Activated CD8-positive, alpha-beta memory T cell treated with anti-CD3 and anti-CD28 coated beads, Interleukin-2, amount 50 U/mL, for 24 hours (primary cell): ENCODE results near the gene MDP1.

Experiments
- DNase-seq: peaks from one replicate; pipeline ENCODE4 v3.0.0-alpha.2; 2020; ENCODE audit errors: extremely low read depth

The MDP1 gene

GRCh38 chr14:24198814-24199524 is 16.9 kb downstream of the MDP1 start:
- DNase-seq = no peak

DNA sequence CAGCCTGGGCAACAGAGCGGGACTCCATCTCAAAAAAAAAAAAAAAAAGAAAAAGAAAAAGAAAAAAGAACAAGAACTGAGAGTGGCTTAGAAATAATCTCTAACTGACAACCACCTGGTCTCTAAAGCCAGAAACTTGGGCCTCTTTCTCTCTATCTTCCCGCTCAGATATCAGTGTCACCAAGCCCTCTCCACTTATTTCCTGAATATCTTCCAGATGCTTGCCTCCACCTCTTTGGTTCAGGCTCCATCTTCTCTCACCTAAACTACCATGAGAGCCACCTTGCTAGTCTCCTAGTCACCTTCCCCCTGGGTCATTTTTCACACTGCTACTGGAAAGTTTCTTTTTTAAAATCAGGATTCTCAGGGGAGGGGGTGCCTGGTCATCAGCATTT is 18.8 kb downstream of the MDP1 start:
- DNase-seq = no peak

DNA sequence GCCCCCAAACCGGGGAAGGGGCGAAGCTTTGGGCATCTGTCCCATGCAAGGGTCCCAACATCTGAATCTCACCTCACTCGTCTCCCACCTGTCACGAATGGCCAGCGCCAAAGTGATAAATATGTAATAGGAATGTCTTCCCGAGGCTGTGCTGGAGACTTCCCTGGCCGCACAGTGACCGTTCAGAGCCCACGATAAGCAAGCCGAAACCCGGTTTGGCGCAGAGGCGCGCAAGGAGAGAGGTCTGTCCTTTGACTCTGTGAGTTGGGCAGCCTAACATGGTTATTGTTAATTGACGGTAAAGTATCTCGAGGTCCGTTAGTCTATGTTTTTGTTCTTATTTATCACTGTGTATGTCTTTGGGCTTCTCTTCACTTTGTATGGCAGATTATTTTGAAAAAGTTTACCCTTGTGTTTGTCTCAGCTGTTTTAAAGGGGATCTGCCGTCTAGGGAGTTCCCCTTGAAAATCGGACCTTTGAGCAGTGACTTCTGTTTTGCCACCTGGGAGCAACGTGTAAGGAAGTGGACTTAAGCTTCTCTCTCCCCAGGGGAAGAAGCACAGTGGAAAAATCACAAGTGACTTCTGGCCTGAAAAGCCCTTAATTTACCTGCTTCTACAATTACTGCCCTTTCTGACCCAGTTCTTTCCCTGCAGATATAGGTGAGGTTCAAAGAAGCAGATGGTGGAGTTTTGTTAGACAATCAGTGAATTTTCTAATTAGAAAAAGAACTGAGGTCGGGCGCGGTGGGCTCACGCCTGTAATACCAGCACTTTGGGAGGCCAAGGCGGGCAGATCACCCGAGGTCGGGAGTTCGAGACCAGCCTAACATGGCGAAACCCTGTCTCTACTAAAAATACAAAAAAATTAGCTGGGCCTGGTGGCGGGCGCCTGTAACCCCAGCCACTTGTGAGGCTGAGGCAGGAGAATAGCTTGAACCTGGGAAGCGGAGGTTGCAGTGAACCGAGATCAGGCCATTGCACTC is 19.5 kb downstream of the MDP1 start:
- no peak for DNase-seq

DNA sequence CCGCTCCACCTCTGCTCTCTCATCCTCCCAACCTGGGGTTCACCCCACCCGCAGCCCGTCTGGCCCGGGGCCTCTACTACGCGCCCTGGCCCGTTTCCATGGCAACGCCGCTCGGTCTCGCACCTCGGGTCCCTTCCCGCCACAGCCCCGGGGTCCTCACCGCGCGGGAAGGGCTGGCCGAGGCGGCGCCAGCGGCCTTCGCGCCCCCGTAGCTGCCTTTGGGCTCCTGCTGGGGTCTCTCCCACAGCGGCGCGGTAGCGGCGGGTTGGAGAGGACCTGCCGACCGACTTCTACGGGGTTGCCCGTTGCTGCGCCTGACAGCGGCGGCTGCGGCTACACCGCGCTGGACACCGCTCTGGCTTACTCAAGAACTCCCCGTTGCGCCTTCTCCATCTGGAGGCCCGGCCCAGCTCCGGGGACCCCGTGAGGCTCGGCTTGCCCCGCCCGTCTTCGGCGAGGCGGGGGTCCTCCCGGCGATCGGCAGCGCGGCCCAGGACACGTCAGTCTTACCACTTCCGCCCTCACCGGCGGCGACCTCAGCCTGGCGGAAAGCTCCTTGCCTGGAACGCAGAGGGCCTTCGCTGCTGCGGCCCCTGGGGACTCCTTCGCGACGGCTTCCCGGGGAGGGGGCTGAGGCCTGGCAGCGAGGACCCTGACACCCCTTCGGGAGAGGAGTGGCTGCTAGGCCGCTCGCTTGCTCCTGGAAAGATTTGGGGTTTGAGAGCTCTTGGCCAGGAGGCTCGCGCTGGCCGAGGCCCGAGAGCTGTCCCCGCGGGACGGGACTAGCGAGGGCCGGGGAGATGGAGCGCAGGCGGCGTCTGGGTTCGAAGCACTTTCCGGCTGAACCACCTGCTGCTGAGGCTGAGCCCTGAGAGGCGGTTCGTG is 20.4 kb downstream of the MDP1 start, which contains the start of gene TM9SF1:
TSS of gene TM9SF1 (minus strand) at position 256 of the 885 bp plus-strand sequence. CDS start 422 bp downstream, outside the sequence.
- DNase-seq = peak; percentile 68

DNA sequence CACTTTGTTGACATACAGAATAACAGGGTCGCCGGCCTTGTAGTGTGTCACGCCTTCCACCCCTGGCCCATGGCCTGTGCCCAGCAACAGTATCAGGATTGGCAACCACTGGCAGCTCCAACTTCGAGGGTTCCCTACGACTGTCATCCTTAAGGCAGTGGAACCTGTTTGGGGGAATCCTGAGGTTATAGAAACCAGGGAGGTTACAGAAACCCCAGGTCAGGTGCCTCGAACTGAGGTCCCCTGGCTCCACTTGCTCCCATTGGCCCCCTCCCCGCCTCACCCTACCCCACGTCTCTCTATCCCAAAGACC is 21.0 kb downstream of the MDP1 start:
- no peak for DNase-seq

DNA sequence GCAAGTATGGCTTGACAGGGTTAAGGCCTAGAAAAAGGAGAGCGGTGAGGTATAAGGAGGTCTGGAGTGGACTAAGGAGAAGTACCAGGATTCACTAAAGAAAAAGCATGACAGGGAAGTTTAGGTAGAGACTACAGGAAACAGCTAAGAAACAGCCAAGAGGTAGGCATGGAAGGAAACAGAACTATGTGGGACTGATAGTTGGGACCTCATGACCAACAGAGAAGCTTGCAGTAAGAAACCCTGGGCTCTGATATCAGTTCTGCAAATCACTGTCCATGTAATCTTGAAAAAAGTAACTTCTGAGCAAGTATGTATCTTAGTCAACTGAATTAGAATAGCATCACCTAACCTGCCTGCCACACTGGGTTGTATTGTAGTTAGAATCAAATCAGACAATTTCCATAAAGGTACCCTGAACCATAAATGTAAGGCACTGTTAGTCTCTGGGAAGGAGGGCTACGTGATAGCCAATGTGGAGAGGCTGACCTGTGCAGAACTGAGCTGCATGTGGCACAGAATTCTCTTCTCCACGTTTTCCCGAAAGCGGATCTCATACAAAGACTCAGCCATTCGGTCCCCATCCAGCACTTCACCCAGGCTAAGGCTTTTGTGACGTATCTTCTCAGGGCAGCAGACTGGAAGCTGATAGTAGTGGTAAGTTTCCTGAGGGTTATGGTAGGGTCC is 21.5 kb downstream of the MDP1 start:
- DNase-seq = no peak

GRCh38 chr14:24192933-24193332 is 22.9 kb downstream of the MDP1 start:
- DNase-seq = no peak

- DNase-seq = no peak
Measured at GRCh38 chr14:24190416-24190815, 25.4 kb downstream of the MDP1 start.

DNA sequence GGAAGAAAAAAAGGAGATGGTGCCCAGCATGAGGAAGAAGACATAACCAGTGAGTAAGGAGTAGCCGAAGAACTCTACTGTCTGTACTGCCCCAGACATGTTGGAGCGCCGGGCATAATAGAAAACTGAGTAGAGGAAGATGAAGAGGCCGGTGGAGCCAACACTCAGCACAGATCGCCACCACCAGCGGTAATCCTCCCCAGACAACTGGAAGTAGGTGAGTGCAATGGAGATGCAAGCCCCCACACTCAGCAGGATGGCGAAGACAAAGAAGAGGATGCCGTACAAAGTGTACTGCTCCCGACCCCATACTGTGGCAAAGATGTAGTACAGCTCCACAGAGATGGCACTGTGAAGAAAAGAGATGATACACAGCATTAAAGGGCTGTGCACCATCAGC is 26.4 kb downstream of the MDP1 start:
- DNase-seq = no peak

GRCh38 chr14:24189059-24189375 is 26.8 kb downstream of the MDP1 start:
- DNase-seq = no peak

DNA sequence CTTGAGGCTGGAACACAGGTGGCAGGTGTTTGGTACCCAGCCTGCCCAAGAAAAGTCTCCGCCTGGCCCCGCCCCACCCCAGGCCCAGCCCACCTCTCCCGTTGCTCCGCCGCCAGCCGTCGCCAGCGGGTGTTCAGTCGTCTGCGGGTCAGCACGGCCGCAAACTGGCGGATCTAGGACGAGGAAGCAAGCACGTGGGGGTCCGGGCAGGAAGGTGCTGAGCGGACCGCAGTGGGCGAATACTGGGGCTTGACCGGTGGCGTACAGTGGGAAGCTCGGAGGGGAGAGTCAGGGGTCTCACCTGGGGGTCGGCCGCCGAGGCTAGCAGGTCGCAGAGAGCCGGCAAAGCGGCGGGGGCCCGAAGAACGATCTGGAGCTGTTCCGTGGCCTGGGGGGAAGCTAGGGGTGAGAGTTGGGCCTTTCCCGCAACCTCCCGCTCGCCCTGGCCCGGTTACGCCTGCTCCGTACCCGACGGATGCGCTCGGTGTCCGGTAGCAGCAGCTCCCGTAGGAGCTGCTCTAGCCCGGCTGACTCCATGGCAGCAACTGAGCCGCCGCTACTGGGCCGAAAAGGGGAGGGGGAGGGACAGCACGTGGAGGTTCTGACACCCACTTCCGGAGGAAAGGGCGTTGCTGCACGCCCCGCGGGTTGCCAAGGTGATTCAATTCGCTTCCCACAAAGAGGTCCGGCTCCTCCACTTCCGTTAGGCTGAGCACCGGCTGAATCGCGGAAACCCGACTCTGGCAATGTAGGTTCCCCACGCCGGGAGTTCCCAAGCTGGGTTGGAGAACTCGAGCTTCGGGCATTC is 27.4 kb downstream of the MDP1 start, which contains the start of gene IPO4:
TSS of gene IPO4 (minus strand) at position 566 of the 808 bp plus-strand sequence. CDS start at position 537, 29 bp downstream.
- DNase-seq = peak; percentile 91

DNA sequence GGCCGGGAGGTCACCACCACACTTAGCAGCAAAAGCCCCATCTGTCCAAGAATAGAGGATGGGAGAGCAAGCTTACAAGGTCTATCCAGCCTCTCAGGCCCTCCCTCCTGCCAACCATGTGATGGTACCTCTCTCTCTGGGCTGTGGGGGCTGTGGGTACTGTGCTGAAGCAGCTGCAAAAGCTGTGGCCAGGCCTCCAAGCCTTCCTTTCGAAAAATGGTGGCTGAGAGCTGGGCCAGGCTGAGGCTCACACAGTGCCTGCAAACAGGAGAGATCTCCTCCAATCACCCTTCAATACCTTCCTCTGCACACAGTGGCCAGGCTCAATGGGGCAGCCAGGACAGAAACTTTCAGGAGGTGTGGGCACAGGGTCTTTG is 28.3 kb downstream of the MDP1 start:
- DNase-seq = no peak

DNA sequence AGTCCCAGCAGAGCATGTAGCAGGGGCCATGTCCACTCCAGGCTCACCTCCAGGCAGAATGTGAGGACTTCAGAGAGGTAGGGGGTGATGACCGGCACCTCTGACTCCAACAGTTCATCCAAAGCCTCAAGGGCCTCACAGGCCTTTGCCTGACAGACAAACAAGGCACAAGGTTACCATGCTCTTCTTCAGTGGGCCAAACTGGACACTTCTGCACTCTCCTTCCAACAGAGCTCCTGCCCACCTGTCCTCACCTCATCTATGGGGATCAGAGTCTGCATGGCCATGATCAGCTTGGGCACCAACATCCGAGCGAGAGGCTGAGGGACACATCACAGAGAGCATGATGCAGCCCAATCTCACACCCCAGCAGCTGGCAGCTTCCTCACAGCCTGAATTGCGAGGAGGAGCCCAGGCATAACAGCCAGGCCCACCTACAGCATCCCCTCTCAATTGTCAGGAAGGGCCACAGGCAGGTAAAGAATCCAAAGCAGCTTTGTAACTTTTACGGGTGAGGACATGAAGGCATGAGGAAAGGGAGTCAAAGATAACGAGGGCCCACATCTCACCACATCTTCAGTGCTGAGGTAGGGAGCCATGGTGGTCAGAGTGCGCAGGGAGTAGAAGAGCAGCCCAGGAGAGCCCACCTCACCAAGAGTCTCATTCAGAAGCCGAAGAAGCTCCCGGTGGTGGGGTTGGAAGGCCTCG is 28.9 kb downstream of the MDP1 start:
- no peak for DNase-seq

- DNase-seq = no peak
Measured at GRCh38 chr14:24185741-24186140, 30.1 kb downstream of the MDP1 start.

DNA sequence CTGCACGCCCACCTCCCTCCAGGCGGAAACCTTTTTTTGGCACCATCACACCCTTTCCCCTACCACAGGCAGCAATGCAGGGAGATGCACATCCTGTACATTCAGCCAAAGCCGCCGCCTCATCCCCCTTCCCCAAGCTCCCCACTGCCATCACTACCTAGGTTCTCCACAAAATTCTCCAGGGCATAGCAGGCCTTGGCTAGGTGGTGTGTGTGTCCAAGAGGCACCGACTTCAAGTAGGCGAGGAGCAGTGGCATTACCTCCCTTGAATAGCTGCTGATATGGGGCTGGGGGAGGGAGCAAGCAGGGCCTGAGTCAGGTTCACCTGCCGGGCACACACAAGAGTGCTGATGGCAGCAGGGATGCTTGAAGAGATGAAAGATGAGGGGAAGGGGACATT is 30.8 kb downstream of the MDP1 start:
- DNase-seq = no peak

DNA sequence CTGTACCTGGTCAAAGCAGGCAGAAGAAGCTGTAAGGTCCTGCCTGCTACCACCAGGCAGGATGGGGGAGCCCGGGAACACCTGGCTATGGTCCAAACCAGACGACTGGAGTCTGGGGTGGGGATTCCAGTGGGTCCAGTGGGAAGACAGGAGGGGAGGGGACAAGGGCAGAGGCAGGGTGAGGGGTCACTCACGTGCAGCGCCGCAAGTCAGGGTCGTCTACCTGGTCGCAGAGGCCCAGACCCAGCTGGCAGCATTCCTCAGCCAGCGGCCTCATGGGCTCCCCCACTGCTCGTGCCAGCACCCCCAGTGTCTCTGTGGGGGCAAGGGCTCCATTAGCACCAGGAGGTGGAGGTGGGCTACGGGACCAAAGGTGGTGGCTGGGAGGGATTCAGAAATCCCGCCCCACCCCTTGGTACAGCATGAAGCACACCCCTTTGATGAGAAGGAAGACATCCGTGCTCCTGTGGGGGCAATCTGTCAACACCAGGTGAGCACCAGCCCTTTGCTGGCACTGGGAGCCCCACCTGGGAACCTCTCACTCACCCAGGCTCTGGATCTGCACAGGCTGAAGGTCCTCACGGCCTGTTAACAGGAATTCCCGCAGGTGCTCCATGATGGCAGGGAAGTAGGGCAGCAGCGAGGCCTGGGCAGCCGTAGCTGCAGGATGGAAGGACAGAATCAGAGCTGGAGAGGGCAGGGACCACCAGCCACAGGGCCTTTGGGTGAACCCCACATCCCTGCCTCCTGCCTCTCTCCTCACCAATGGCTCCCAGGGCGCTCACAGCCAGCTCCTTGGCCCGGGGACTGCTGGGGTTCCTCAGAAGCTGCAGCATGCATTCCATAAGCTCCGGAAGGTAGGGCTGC is 31.5 kb downstream of the MDP1 start:
- DNase-seq = no peak

DNA sequence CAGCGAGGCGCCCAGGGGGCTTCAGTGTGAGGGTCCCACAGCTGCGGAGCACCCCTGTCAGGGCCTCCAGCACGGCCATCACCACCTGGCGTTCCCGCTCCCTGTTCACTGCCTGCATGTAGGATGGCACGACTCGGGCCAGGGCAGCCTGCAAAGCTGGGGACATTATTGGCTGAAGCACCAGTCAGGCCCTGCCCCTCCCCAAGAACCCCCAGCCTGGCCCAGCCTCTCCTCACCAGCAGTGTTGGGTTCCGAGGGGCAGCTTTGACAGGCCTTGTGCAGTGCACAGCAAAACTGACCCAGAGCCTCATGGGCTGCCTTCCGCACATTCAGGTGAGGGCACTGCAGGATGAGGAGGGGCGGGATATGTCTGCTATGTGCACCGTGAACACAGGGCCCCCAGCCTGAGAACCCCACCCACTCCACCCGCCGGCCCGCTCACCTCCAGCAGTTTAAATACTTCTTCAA is 32.8 kb downstream of the MDP1 start:
- DNase-seq = no peak

- DNase-seq = no peak
Measured at GRCh38 chr14:24182110-24182882, 33.6 kb downstream of the MDP1 start.
